CMK (cell line): ENCODE data around the gene KCNC1.

ENCODE experiments used
- DNase-seq: peaks from one replicate; pipeline ENCODE4 v3.0.0-alpha.2; 2010; ENCODE audit warnings: low read depth

Gene KCNC1

GRCh38 chr11:17774232-17775034, 39.9 kb downstream of the KCNC1 start:
- no peak for DNase-seq

DNA sequence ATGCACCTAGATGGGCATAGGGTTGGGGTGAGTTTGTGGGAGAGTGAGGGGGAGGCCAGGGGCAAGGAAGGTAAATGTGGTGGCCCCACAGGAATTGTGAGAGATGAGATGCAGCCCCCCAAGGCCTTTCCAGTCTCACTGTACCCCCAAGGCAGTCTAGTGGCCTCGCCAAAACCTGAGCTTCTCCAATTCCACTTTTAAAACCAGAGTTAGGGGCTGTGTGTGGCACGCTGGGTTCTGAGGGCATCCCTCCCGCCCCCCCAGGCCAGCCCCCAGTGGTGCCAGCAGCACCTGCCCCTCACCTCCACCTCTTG, 40.4 kb downstream of the KCNC1 start:
- DNase-seq, result no peak

- no peak for DNase-seq
Observed at GRCh38 chr11:17775507-17776211, 41.1 kb downstream of the KCNC1 start.

DNA sequence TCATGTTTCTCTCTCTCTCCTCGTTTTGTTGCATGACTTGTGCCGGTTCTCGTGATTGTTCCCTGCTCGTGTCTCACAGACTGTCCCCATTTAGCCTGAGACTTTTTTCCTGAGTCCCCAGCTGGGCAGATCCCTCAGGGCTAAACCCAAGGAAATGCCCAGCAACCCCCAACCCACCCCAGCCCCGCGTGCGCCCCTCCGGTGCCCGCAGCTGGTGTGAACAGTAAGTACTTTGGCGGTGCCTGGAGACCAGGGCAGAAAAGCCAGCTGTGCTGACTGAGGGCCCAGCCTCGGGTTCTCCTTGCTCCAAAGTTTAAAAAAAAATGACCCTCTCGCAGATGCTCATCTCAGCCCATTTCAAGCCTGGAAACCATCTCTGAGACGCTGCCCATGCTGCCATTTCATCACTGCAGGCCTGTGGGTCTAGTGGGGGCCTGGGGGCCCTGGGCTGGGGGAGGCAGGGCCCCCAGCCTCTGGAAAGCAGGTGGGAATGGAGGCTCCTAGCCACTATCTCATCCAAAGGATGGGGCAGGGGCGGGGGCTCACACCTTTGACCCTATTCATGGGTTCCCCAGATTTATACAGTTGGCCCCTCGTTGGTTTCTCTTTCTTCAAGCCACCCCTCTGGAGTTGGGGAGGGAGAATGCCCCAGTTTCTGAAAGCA, 41.8 kb downstream of the KCNC1 start:
- no peak for DNase-seq

GRCh38 chr11:17777086-17777737, 42.6 kb downstream of the KCNC1 start:
- no peak for DNase-seq

- no peak for DNase-seq
Observed at GRCh38 chr11:17777738-17778091, 43.1 kb downstream of the KCNC1 start.

GRCh38 chr11:17778352-17778751, 43.8 kb downstream of the KCNC1 start:
- no peak for DNase-seq

DNA sequence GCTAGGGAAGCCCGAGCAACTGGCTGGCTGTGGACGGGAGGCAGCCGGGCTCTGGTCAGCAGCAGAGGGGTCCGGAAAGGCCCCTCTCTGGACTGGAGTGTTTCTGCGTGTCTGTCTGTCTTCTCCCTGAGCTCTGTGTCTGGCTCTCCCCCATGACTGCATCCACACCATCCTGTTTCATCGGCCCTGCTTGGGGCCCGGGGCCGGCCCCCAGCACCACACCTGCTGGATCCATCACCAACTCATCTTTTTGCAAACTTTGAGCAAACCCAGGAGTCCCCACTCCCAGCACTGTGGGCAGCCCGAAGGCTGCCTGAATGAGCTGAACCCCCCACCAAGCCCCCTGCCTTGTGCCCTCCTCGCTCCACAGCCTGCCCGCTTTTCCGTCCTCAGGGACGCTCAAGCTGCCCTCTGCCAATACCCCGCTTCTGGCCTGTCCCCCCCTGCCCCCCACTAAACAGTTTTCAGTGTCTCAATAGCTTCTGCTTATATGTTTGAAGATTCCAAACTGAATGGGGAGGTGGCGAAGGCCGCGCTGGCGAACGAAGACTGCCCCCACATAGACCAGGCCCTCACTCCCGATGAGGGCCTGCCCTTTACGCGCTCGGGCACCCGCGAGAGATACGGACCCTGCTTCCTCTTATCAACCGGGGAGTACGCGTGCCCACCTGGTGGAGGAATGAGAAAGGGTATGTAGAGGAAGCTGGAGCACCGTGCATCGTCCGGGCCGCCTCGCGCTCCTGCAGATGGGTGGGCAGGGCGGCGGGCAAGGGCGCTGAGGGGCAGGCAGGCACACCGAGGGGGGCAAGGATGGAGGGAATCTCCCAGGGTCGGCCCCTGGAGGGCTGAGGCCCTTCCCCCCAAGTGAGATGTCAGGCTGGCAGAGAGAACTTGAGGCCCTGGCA, 44.6 kb downstream of the KCNC1 start:
- no peak for DNase-seq

DNA sequence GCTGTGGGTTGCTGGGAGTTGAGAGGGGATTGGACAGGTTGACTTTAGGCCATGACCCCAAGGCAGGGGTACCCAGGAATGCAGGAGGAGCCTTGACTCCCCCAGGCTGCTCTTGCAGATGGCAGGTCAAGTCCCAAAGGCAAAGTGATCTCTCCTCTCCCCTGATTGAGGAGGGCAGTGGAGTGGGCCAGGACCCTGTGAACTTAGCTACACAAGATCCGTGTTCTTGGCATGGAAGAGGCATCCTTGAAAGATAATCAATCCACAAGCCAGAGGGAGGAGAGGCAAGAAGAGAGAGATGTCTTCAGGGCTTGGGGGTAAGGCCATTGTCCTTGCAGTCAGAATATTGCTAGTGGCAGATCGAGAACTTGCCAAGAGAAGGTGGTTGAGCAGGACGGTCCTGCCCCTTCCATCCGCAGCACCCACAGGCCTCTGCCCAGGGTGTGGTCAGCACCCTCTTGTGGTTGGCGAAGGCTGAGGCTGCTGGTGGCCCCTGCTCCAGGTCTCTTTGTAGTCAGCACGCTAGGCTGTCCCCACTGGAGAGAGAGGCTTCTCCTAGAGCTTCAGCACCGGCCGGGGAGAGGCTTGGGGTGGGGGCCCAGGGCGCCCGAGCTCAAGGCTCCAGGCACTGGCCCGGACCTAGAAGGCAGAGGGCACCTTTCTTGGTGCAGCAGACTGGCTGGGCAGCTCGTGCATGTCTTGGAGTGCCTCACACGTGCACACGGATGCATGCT, 45.4 kb downstream of the KCNC1 start:
- DNase-seq, result no peak

DNA sequence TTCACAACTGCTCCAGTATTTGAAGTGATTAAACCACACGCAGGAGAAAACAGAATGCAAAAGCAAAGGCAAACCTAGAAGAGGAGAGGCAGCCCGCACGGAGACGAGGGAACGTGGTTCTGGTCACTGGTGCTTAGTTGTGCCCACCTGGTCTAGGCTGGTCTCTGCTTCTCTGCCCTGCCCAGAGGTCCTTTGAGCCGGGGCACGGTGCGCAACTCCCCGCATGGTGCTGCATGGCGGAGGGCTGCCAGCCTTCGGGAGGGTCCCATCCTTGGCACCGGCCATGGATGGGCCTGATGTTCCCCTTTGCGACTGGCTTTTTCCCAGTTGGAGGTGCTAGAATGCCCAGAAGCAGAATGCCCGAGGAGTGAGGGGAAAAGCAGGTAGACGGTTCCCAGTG, 46.1 kb downstream of the KCNC1 start:
- no peak for DNase-seq

- no peak for DNase-seq
Observed at GRCh38 chr11:17781221-17781620, 46.6 kb downstream of the KCNC1 start.

DNA sequence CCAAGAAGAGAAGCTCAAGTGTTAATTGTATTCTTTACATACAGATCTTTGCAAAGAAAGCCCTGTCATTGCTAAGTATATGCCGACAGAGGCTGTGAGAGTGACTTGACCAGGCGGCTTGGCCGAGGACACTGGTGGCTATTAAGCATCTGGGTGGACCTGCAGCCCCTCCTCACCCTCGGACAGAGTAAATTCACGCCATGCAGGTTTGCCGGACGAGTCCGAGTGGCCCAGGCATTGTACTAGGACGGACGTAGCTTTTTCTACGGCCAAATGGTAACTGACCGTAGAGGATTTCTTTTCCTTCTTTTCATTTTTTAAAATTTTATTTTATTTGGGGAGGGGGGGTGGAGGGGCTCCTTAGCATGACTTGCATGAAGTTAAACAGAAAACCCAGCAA, 47.0 kb downstream of the KCNC1 start:
- DNase-seq, result no peak

- DNase-seq, result no peak
Observed at GRCh38 chr11:17782145-17782544, 47.6 kb downstream of the KCNC1 start.

- no peak for DNase-seq
Observed at GRCh38 chr11:17782603-17783337, 48.2 kb downstream of the KCNC1 start.

GRCh38 chr11:17783878-17784277, 49.3 kb downstream of the KCNC1 start:
- DNase-seq, result no peak

DNA sequence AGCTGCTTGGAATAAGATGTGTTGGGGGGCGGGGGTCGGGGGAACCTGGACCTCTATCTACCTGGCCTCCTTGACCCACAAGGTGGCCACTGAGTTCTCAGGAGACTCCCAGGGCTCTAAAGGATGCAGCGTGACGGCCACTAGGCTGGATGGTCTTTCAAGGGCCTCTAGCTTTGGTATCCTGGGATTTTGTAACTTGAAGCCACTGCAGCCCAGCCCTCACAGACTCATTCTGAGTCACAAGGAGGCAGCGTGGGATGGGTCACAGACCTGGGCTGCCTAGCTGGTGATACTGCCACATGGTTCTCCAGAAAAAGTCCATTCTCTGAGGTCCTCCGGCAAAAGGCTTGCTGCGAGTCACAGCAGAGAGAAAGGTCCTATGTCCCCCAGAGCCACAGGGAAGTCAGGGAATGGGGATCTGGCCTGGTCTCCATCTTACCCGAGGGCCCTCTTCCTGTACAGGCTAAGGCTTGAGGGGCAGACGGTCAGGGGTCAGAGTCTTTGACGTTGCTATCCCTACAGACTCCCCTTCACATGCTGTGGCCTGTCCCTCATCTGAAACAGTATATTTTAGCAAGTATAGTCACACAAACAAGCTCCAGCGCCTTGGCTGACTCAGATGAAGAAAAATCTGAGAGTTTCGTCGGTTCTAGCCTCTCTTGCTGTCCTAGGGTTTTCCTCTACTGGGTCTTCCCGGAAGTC, 52.4 kb downstream of the KCNC1 start:
- DNase-seq, result no peak

- DNase-seq, result no peak
Observed at GRCh38 chr11:17788084-17788483, 53.5 kb downstream of the KCNC1 start.

GRCh38 chr11:17790453-17790852, 55.9 kb downstream of the KCNC1 start:
- no peak for DNase-seq

GRCh38 chr11:17791144-17791543, 56.6 kb downstream of the KCNC1 start:
- no peak for DNase-seq

GRCh38 chr11:17792161-17792560, 57.6 kb downstream of the KCNC1 start:
- no peak for DNase-seq
